MM.1S (cell line): ENCODE results near the gene FIBP.

Experiments used
- DNase-seq: peaks from one replicate; pipeline ENCODE4 v3.0.0-alpha.2; 2015
- H2AFZ ChIP-seq: fragments of 300-600 bp; sonication (generic); 2 replicates; pipeline ENCODE4 v1.6.0; 2016; ENCODE audit warnings: antibody characterized with exemption, low read length
- H3F3A ChIP-seq: fragments of 300-600 bp; sonication (generic); 2 replicates; pipeline ENCODE4 v1.6.1; 2016; ENCODE audit warnings: mild to moderate bottlenecking, antibody characterized with exemption, low read length, moderate library complexity, mixed read lengths; ENCODE audit not compliant: insufficient read depth
- H3K27ac ChIP-seq: fragments of 300-600 bp; sonication (generic); 2 replicates; pipeline ENCODE4 v1.5.1; 2016; ENCODE audit warnings: mild to moderate bottlenecking, low read length
- H3K27me3 ChIP-seq: fragments of 300-600 bp; sonication (generic); replicated peaks from 2 replicates; pipeline ENCODE4 v1.6.0; 2016; ENCODE audit warnings: low read length; ENCODE audit not compliant: insufficient read depth
- H3K36me3 ChIP-seq: fragments of 300-600 bp; sonication (generic); replicated peaks from 2 replicates; pipeline ENCODE4 v1.6.1; 2016; ENCODE audit warnings: mild to moderate bottlenecking, low read length, mixed read lengths; ENCODE audit not compliant: insufficient read depth
- H3K4me1 ChIP-seq: fragments of 300-600 bp; sonication (generic); 2 replicates; pipeline ENCODE4 v1.6.1; 2016; ENCODE audit warnings: low read length, mixed read lengths
- H3K4me2 ChIP-seq: fragments of 300-600 bp; sonication (generic); 2 replicates; pipeline ENCODE4 v1.6.0; 2016; ENCODE audit warnings: low read depth, low read length
- H3K4me3 ChIP-seq: fragments of 300-600 bp; sonication (generic); 2 replicates; pipeline ENCODE4 v1.5.1; 2016; ENCODE audit warnings: low read length, mixed read lengths
- H3K79me2 ChIP-seq: fragments of 300-600 bp; sonication (generic); 2 replicates; pipeline ENCODE4 v1.6.1; 2016; ENCODE audit warnings: mixed run types, low read length, mixed read lengths
- H3K9ac ChIP-seq: fragments of 300-600 bp; sonication (generic); 2 replicates; pipeline ENCODE4 v1.6.1; 2016; ENCODE audit warnings: low read length, mixed read lengths
- H3K9me2 ChIP-seq: fragments of 300-600 bp; sonication (generic); replicated peaks from 2 replicates; pipeline ENCODE4 v1.6.1; 2016; ENCODE audit warnings: mild to moderate bottlenecking, low read length, mixed read lengths; ENCODE audit not compliant: insufficient read depth
- H3K9me3 ChIP-seq: fragments of 300-600 bp; sonication (generic); replicated peaks from 2 replicates; pipeline ENCODE4 v1.6.1; 2016; ENCODE audit warnings: mild to moderate bottlenecking, low read length, mixed read lengths; ENCODE audit not compliant: insufficient read depth
- H4K20me1 ChIP-seq: fragments of 300-600 bp; sonication (generic); 2 replicates; pipeline ENCODE4 v1.6.1; 2016; ENCODE audit warnings: mild to moderate bottlenecking, low read length, moderate library complexity, mixed read lengths; ENCODE audit not compliant: insufficient read depth
- CTCF ChIP-seq: fragments of 300-600 bp; sonication (generic); IDR thresholded peaks from 2 replicates; pipeline ENCODE4 v1.5.1; 2016; ENCODE audit warnings: antibody characterized with exemption, low read length, mixed read lengths
- EZH2 ChIP-seq: fragments of 300-600 bp; sonication (generic); optimal IDR thresholded peaks from 2 replicates; pipeline ENCODE3; 2017; ENCODE audit warnings: low read depth, mild to moderate bottlenecking, antibody characterized with exemption, low read length, mixed read lengths
- EZH2phosphoT487 ChIP-seq: fragments of 300-600 bp; sonication (generic); IDR thresholded peaks from 2 replicates; pipeline ENCODE4 v1.6.1; 2018; ENCODE audit warnings: antibody characterized with exemption, low read length

The FIBP gene

GRCh38 chr11:65927904-65928397 lies 39.7 kb upstream of the FIBP start:
- TF ChIP-seq CTCF, result no peak
- TF ChIP-seq EZH2phosphoT487, result no peak
- TF ChIP-seq EZH2, result no peak
- peak overlapping the region; percentile 37; the same call in 1 of the 2 replicates for H3K4me3 ChIP-seq
- H3F3A ChIP-seq, result peaks cover 18% of the 10 kb centered on the region
- peak overlapping the region; percentile 60 for H2AFZ ChIP-seq
- no peaks in the 10 kb centered on the region for H4K20me1 ChIP-seq
- H3K4me1 ChIP-seq, result peaks cover 21% of the 10 kb centered on the region
- peak overlapping the region; percentile 71 for H3K4me2 ChIP-seq
- H3K27me3 ChIP-seq, result no peaks in the 10 kb centered on the region
- no peaks in the 10 kb centered on the region for H3K9me2 ChIP-seq
- DNase-seq, result peak; percentile 94
- no peaks in the 10 kb centered on the region for H3K79me2 ChIP-seq
- H3K9me3 ChIP-seq, result no peaks in the 10 kb centered on the region
- peak overlapping the region; percentile 41; the same call in 1 of the 2 replicates for H3K9ac ChIP-seq
- no peaks in the 10 kb centered on the region for H3K36me3 ChIP-seq
- peak overlapping the region; percentile 72 for H3K27ac ChIP-seq

- Histone ChIP-seq H3K27ac (no peak overlapping the region), H3K79me2 (peaks cover 4% of the 10 kb centered on the region)
These were observed 37.1 kb upstream of the FIBP start for GRCh38 chr11:65925397-65925796.

GRCh38 chr11:65922565-65922964 lies 34.3 kb upstream of the FIBP start:
- Histone ChIP-seq H3K9me2 (no peaks in the 10 kb centered on the region), H3K27ac (no peak overlapping the region), H3K4me3 (no peak overlapping the region), H3K9me3 (no peaks in the 10 kb centered on the region), H3K79me2 (peaks cover 25% of the 10 kb centered on the region), H3K4me1 (peaks cover 12% of the 10 kb centered on the region), H3F3A (peaks cover 1% of the 10 kb centered on the region; the same call in 1 of the 2 replicates), H3K27me3 (no peaks in the 10 kb centered on the region), H2AFZ (no peak overlapping the region), H4K20me1 (no peaks in the 10 kb centered on the region), H3K36me3 (no peaks in the 10 kb centered on the region), H3K9ac (no peak overlapping the region), H3K4me2 (no peak overlapping the region)
- TF ChIP-seq EZH2phosphoT487, result no peak
- TF ChIP-seq EZH2, result no peak
- TF ChIP-seq CTCF, result no peak
- no peak for DNase-seq

More at GRCh38 chr11:65925397-65925796, 37.1 kb upstream of the FIBP start:
- Histone ChIP-seq H3K9me2 (no peaks in the 10 kb centered on the region), H3K27me3 (no peaks in the 10 kb centered on the region), H3K4me2 (no peak overlapping the region), H3K4me3 (no peak overlapping the region), H2AFZ (no peak overlapping the region), H3K36me3 (no peaks in the 10 kb centered on the region), H4K20me1 (no peaks in the 10 kb centered on the region), H3K9me3 (no peaks in the 10 kb centered on the region), H3K9ac (no peak overlapping the region), H3K4me1 (peaks cover 21% of the 10 kb centered on the region), H3F3A (peaks cover 18% of the 10 kb centered on the region)
- TF ChIP-seq EZH2, result no peak
- TF ChIP-seq EZH2phosphoT487, result no peak
- no peak for TF ChIP-seq CTCF
- no peak for DNase-seq
